Mucosa of stomach (tissue), 1 donor: ENCODE data around the gene FNDC4.

Experiments used
- H3K27me3 ChIP-seq: one replicate; pipeline ENCODE4 v1.7.0; 2013; ENCODE audit warnings: mild to moderate bottlenecking, low read length; ENCODE audit not compliant: control insufficient read depth, insufficient read depth
- H3K36me3 ChIP-seq: one replicate; pipeline ENCODE4 v1.7.0; 2013; ENCODE audit warnings: low read length; ENCODE audit not compliant: control insufficient read depth, insufficient read depth
- H3K4me1 ChIP-seq: one replicate; pipeline ENCODE4 v1.7.0; 2013; ENCODE audit warnings: mild to moderate bottlenecking, low read length; ENCODE audit not compliant: control insufficient read depth, insufficient read depth
- H3K4me3 ChIP-seq: one replicate; pipeline ENCODE4 v1.7.0; 2013; ENCODE audit warnings: low read length
- H3K9ac ChIP-seq: one replicate; pipeline ENCODE4 v1.7.0; 2013; ENCODE audit warnings: mild to moderate bottlenecking, low read length, moderate library complexity
- H3K9me3 ChIP-seq: one replicate; pipeline ENCODE4 v1.7.0; 2013; ENCODE audit warnings: mild to moderate bottlenecking, low read length, moderate library complexity; ENCODE audit not compliant: control insufficient read depth
- donor health status: Pancreatic carcinoma.

Gene FNDC4

GRCh38 chr2:27489498-27490397 lies 5.3 kb downstream of the FNDC4 start, which contains the start of gene IFT172:
Gene IFT172 (minus strand): TSS chr2:27489743. CDS start chr2:27489653, 90 bp downstream.
- Histone ChIP-seq H3K36me3 (no peaks in the 10 kb centered on the region), H3K4me1 (peaks cover 10% of the 10 kb centered on the region), H3K4me3 (peak within 1 kb of the TSS; percentile 40), H3K9me3 (no peaks in the 10 kb centered on the region), H3K9ac (peak within 1 kb of the TSS; percentile 38), H3K27me3 (peaks cover 6% of the 10 kb centered on the region)

- Histone ChIP-seq H3K9ac (peak overlapping the region; percentile 38), H3K4me1 (peaks cover 5% of the 10 kb centered on the region), H3K9me3 (no peaks in the 10 kb centered on the region), H3K4me3 (peak overlapping the region; percentile 40), H3K36me3 (no peaks in the 10 kb centered on the region), H3K27me3 (no peaks in the 10 kb centered on the region)
Observed at GRCh38 chr2:27489118-27489497, 5.9 kb downstream of the FNDC4 start.

GRCh38 chr2:27485496-27485895 lies 9.5 kb downstream of the FNDC4 start:
- peaks cover 5% of the 10 kb centered on the region for H3K4me1 ChIP-seq
- no peak overlapping the region for H3K9ac ChIP-seq
- no peaks in the 10 kb centered on the region for H3K9me3 ChIP-seq
- no peaks in the 10 kb centered on the region for H3K36me3 ChIP-seq
- no peak overlapping the region for H3K4me3 ChIP-seq
- H3K27me3 ChIP-seq, result no peaks in the 10 kb centered on the region

GRCh38 chr2:27471961-27472360 lies 23.0 kb downstream of the FNDC4 start:
- H3K4me1 ChIP-seq, result peaks cover 5% of the 10 kb centered on the region
- no peak overlapping the region for H3K4me3 ChIP-seq
- no peaks in the 10 kb centered on the region for H3K27me3 ChIP-seq
- no peaks in the 10 kb centered on the region for H3K36me3 ChIP-seq
- no peak overlapping the region for H3K9ac ChIP-seq
- H3K9me3 ChIP-seq, result no peaks in the 10 kb centered on the region

- Histone ChIP-seq H3K27me3 (no peaks in the 10 kb centered on the region), H3K36me3 (no peaks in the 10 kb centered on the region), H3K4me3 (no peak overlapping the region), H3K9me3 (no peaks in the 10 kb centered on the region), H3K4me1 (no peaks in the 10 kb centered on the region), H3K9ac (no peak overlapping the region)
Observed at GRCh38 chr2:27464443-27464842, 30.6 kb downstream of the FNDC4 start.

- Histone ChIP-seq H3K4me3 (no peak overlapping the region), H3K9ac (no peak overlapping the region), H3K9me3 (no peaks in the 10 kb centered on the region), H3K4me1 (no peaks in the 10 kb centered on the region), H3K36me3 (no peaks in the 10 kb centered on the region), H3K27me3 (no peaks in the 10 kb centered on the region)
Observed at GRCh38 chr2:27461118-27461517, 33.9 kb downstream of the FNDC4 start.

GRCh38 chr2:27453968-27454367 lies 41.0 kb downstream of the FNDC4 start:
- no peaks in the 10 kb centered on the region for H3K27me3 ChIP-seq
- no peaks in the 10 kb centered on the region for H3K36me3 ChIP-seq
- no peak overlapping the region for H3K4me3 ChIP-seq
- H3K4me1 ChIP-seq, result no peaks in the 10 kb centered on the region
- no peaks in the 10 kb centered on the region for H3K9me3 ChIP-seq
- H3K9ac ChIP-seq, result no peak overlapping the region

GRCh38 chr2:27451095-27451494 lies 43.9 kb downstream of the FNDC4 start:
- Histone ChIP-seq H3K36me3 (no peaks in the 10 kb centered on the region), H3K4me1 (peaks cover 4% of the 10 kb centered on the region), H3K9ac (no peak overlapping the region), H3K9me3 (no peaks in the 10 kb centered on the region), H3K4me3 (no peak overlapping the region), H3K27me3 (no peaks in the 10 kb centered on the region)

GRCh38 chr2:27448381-27448780 lies 46.6 kb downstream of the FNDC4 start:
- no peak overlapping the region for H3K9ac ChIP-seq
- H3K27me3 ChIP-seq, result no peaks in the 10 kb centered on the region
- no peak overlapping the region for H3K4me3 ChIP-seq
- no peaks in the 10 kb centered on the region for H3K36me3 ChIP-seq
- H3K9me3 ChIP-seq, result no peaks in the 10 kb centered on the region
- H3K4me1 ChIP-seq, result peaks cover 17% of the 10 kb centered on the region

GRCh38 chr2:27446057-27446456 lies 48.9 kb downstream of the FNDC4 start:
- no peaks in the 10 kb centered on the region for H3K9me3 ChIP-seq
- peaks cover 22% of the 10 kb centered on the region for H3K4me1 ChIP-seq
- peak overlapping the region; percentile 72 for H3K4me3 ChIP-seq
- H3K36me3 ChIP-seq, result peaks cover 2% of the 10 kb centered on the region
- H3K27me3 ChIP-seq, result no peaks in the 10 kb centered on the region
- peak overlapping the region; percentile 89 for H3K9ac ChIP-seq

GRCh38 chr2:27445615-27446014 lies 49.4 kb downstream of the FNDC4 start:
- Histone ChIP-seq H3K27me3 (no peaks in the 10 kb centered on the region), H3K4me3 (peak overlapping the region; percentile 72), H3K9ac (peak overlapping the region; percentile 89), H3K36me3 (peaks cover 3% of the 10 kb centered on the region), H3K4me1 (peaks cover 22% of the 10 kb centered on the region), H3K9me3 (no peaks in the 10 kb centered on the region)

- Histone ChIP-seq H3K4me3 (peak overlapping the region; percentile 72), H3K4me1 (peaks cover 22% of the 10 kb centered on the region), H3K9ac (peak overlapping the region; percentile 89), H3K27me3 (no peaks in the 10 kb centered on the region), H3K9me3 (no peaks in the 10 kb centered on the region), H3K36me3 (peaks cover 3% of the 10 kb centered on the region)
Observed at GRCh38 chr2:27445155-27445554, 49.8 kb downstream of the FNDC4 start.
